Fibroblast of skin of left biceps (primary cell): ENCODE data around the gene NKX6-2.
"Not testable (repeated sequence)": the region's sequence is repeated elsewhere in the genome, so short reads cannot be mapped to it uniquely, and the experiment has no call there.

Source experiments
- DNase-seq, 2 experiments: peaks; one replicate each; pipeline ENCODE4 v3.0.0-alpha.2; 2013; ENCODE audit warnings: low read depth in 2 of 2

Gene NKX6-2

DNA sequence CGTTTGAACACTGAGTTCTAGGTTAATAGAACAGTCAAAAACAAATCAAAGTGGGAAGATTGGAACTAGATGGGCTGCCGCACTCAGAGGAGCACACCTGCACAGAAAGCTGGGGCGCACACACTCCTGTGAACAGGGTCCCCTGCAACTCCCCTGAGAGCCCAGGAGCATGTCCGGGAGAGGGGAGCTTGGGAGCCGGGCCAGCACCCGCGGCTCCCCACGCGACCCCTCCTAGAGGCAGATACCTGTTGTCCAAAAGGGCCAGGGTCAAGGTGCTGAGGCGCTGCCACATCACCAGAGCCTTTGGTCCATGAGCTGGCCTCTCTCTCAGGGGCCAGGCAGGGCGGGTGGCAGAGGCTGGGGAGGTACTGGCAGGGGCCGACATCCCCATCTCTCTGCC is 5.6 kb downstream of the NKX6-2 start:
- no peak for DNase-seq

DNA sequence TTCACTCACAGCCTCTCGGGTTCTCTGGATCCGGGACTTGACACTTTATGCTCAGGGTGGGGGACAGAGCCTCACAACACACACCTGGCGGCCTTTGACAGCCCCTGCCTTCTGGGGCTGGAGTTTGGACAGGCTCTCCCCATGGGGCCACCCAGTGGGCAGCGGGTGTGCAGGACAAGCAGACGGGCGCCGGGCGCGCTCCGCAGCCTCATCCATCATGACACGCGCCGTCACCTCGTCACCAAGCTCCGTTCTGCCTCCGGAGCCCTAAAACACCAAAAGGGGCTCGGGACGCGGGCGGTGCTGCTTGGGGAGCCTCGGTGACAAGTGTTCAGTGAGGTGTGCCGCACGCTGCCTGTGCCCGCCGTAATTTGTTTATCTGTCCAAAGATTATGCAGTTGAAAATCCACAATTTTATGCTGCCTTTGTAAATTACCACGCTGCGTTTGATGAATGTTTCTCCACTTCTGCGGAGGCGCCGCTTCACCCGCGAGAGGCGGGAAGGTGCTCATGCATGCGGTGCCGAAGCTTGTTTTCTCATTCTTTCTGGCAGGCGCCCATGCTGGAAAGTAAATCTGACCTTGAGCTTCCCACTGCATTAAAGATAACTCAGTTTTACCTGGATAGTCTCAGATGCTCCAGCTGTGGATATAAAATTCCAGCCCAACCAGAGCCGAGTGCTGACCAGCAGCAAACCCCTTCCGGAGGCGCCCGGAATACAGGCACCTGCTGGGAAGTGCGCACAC is 6.2 kb downstream of the NKX6-2 start:
- no peak for DNase-seq

- DNase-seq, result no peak
Observed at GRCh38 chr10:132777441-132777840, 8.5 kb downstream of the NKX6-2 start.

DNA sequence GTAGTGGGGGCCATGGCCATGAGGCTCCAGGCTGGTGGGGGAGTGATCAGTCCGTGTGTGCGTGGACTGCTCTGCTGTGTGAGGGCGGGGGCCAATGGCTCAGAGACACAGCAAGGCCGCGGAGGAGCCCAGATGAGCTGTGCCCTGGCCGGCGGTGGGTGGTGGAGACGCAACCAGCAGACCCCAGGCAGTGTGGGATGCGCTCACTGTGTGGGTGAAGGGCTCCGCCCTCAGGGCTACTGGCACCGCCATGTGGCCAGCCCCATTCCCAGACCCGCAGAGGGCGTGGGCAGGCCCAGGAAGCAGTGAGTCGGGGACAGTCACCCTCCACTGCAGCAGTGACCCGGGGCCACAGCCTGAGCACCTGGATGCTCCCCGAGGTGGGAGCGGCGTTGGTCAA is 9.1 kb downstream of the NKX6-2 start:
- no peak for DNase-seq

- no peak for DNase-seq
Observed at GRCh38 chr10:132776186-132776585, 9.8 kb downstream of the NKX6-2 start.

DNA sequence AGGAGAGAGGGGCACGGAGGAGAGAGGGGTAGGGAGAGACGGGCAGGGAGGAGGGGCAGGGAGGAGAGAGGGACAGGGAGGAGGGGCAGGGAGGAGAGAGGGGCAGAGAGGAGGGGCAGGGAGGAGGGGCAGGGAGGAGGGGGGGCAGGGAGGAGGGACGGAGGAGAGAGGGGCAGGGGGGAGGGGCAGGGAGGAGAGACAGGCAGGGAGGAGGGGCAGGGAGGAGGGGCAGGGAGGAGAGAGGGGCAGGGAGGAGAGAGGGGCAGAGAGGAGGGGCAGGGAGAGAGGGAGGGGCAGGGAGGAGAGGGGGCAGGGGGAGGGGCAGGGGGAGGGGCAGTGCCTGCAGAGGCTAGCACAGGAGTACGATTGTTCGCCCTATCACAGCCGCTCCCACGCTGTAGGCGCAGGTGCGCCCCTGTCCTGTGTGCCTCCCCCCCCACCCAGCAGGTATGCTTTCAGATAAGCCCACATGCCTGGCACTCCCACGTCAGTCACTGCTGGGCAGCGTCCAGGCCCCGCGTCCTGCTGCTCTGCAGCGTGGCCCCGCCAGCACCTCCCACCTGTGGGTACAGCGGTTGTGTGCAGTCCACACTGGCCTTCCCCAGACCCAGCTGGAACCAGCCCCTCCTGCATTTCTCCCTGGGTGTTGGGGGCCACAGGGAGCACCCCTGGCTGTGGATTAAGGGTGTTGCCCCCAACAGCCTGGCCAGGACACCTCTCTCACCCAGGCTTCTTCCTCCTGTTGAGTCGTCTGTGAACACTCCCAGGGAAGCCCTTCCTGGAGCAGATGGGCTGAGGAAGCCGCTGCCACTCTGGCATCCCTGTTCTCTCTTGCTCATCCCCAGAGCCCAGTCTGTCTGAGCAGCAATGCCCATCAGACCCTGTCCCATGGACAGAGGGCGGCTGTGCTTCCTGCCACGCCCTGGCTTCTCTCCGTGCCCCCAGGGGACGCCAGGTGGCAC is 10.8 kb downstream of the NKX6-2 start:
- peak; percentile 87 to 92 for DNase-seq

DNA sequence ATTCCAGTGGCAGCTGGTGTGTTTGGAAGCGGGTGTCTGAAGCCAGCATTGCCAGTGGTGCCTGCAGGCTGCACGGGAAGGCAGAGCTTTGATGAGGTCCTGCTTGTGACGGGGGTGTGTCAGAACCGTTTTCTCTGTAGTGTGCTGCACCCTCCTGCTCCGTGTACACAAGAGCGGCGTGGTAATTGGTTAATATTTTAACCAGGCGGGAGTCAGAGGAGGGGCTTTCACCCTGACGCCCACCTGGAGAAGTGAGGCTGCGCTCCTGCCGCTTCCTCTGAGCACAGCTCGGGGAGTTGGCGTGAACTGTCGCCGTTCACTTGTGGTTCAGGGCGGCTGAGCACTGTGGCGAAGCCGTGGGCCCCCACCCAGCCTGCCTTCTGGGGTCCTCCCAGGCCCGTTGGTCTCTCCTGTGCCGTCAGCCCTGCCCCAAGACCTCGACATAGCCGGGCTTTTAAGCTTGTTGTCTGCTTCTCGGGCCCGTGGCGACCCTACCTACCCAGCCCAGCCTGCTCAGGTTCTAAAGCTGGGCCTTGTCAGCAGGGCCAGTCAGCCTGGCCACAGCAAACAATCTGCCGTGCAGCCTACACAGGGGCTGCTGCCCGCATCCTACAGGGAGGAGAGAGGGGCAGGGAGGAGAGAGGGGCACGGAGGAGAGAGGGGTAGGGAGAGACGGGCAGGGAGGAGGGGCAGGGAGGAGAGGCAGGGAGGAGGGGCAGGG is 11.6 kb downstream of the NKX6-2 start:
- no peak for DNase-seq

GRCh38 chr10:132772816-132773215 is 13.1 kb downstream of the NKX6-2 start:
- not testable (repeated sequence) for DNase-seq

DNA sequence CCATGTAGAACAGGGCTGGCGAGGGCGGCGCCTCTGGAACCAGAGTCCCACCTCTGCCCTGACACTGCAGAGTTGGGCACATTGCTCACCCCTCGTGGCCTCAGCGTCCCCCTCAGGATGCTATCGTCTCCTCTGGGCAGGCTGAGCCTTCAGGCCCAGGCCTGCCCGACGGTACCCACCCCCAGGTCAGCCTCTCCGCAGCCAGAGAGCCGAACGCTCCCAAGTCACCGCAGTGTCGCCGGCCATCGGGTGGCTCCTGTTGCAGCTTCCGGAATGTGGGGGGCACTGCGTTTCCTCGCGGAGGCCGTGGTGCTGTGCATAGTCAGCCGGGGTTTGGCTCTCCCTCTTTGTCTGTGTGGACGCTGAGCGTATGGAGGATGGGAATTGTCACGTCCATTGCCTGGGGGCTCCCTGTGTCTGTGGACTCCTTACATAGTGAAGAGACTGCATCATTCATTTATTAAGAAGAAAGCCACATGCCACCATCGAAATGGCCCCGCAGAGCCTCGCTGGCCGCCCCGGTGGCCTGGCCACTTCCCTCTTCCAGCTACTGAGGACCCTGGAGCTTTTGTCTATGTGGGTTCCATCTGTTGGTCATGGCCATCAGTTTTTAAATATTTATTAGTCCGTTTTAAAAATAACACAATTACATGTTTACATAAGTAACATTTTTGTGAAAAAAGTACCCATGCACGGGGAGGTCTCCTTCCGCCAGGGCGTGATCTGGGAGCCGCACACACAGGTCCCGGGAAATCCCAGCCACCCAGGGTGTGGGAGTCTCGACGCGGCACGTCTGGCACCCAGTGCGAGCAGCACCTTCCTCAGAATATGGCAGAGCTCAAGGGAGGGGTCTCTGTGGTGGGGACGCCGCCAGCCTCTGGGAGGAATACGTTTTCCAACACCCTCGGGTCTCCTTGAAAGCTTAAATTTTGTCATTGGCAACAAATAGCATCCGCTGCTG is 15.6 kb downstream of the NKX6-2 start:
- DNase-seq, result no peak

DNA sequence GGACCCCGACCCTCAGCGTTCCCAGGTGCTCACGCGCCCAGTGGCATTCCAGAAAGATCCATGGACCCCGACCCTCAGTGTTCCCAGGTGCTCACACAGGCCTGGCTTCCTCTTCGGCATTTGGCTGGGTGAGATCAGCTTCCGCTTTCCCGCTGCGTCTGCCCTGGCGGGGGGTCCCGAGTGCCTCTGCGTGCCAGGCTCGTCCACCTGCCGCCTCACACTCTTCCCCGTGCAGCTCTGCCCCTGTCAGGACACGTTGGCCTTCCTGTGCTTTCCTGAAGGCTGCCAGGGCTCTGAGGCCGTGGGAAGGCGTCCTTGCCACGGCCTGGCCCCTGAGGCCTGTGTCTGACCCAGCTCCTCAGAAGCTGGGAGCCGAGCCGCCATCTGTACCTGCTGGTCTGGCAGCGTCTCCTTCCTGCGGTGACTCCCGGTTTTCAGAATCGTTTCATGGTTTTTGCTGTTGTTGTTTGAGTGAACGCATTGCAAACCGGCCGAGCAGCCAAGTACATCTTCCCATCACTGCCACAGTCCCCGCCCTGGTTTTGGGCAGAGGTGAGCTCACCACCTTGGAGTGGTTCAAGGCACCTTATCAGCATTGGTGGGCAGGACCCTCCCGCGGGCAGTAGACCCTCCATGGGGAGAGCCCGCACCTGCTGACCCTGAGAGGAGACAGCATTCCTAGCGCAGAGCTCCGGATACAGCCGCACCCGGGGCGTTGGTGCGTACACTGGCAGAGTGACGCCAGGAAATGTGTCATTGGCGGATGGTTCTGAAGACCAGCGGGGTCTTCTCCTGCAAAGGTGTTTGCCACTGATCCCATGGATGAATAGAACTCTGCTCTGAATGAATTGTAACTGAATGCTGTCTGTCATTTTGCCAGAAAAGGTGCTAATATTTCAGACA is 17.4 kb downstream of the NKX6-2 start:
- no peak for DNase-seq

DNA sequence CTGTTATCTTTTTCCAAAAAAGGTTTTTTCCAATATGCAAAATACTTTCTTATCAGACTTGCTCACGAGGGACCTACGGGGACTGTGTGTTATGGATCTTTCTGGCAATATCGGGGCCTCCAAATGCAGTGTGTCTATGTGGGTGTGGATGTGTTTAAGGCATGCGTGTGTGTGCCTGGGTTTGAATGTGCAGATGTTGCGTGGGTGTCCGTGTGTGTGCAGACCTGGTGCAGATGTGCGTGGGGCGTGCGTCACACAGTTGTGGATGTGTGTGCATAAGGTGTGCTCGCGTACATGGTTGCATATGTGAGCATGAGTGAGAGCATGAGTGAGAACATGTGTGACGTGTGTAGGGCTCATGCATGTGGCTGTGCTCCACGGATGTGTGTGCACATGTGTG is 19.7 kb downstream of the NKX6-2 start:
- no peak for DNase-seq

DNA sequence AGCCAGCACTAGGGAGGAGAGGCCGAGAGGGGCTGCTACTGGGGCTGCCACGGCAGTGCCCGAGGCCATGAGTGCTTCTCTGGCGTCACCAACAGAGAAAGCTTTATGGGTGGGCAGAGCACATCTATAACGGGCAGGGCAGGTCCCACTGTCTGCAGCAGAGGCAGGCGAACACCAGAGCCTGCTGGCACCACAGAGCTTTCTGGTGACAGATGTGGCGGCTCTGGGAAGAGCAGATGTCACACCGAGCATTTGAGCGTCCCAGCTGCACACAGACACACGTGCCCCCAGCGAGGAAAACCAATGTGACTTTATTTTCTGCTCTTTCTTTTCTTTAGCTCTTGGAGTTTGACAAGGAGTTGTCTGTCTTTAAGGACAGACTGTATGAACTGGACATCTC is 20.5 kb downstream of the NKX6-2 start:
- DNase-seq, result no peak

DNA sequence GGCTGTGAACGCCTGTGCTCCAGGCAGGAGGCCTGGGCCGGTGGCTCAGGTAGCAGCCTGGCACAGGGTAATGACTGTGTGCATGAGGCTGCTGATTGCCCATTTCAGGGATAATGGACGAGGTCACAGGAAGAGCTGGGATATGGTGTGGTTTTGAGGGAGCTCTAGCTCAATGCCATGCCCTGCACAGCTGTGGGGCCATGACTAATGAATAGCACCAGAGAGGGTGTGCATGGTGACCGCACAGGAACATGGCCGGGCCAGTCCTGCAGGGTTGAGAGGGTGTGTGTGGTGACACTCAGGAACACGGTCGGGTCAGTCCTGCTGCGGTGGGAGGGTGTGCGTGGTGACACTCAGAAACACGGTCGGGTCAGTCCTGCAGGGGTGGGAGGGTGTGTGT is 21.8 kb downstream of the NKX6-2 start:
- DNase-seq, result no peak

DNA sequence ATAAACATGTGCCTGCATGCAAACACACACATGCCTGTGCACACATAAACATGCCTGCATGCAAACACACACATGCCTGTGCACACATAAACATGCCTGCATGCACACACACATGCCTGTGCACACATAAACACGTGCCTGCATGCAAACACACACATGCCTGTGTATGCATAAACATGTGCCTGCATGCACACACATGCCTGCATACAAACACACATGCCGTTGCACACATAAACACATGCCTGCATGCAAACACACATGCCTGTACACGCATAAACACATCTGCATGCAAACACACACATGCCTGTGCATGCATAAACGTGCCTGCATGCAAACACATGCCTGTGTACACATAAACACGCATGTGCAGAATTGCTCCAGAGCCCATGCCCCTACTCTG is 22.4 kb downstream of the NKX6-2 start:
- no peak for DNase-seq

- DNase-seq, result no peak
Observed at GRCh38 chr10:132762267-132762666, 23.7 kb downstream of the NKX6-2 start.

DNA sequence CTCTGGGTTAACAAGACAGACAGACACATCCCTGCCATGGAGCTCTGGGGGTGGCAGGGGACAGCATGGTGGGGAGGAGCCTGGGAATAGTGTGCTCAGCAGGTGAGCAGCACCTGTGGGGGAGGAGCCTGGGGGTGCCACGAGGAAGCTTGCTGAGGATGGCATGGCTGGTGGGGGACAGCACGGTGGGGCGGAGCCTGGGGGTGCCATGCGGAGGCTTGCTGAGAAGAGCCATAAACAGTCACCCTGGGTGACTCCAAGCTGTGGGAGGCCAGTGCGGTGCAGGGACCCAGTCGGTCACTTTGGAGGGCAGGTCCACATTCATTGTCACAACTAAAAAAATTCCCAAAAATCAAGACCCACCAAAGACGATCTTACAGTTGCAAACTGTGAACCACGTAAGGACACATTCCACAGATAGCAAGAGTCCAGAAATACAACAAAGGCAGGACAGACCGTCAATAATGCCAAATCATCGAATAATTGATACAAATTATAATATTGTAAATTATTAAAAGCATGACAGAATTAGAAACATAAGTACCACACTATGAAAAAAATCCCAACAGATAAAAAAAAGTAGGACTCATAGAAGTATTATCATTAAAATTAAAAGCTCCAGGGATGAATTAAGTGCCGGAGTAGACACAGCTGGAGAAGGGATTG is 24.4 kb downstream of the NKX6-2 start:
- no peak for DNase-seq

DNA sequence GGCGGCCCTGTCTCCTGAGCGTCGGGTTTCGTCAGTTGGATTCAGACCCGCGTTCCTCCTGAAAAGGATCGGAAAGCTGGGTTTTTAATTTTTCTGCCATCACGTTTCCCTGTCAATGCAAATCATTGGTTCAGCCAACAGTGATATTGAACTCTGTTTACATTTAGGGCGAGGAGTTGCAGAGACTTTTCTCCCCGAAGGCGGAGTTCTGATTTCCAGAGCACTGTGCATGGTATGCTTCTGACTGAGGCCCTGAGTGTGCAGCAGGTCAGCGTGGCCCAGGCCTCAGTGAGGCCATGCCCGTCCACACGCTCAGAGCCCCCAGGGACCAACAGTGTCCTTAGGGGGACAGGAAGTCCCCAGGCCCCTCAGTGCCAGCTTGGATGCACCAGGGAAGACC is 27.1 kb downstream of the NKX6-2 start:
- DNase-seq, result no peak

- DNase-seq, result no peak
Observed at GRCh38 chr10:132757171-132757570, 28.8 kb downstream of the NKX6-2 start.

- DNase-seq, result no peak
Observed at GRCh38 chr10:132756591-132756990, 29.4 kb downstream of the NKX6-2 start.
